OCI-LY3 (cell line): ENCODE results near the gene TMEM184B.

Experiments used
- CTCF ChIP-seq: fragments of 200-600, 300-600 bp; sonication (generic); IDR thresholded peaks from 2 replicates; pipeline ENCODE4 v1.5.1; 2014; ENCODE audit warnings: antibody characterized with exemption, low read length, low read depth
- EZH2phosphoT487 ChIP-seq: fragments of 200-600 bp; shearing (Covaris generic); IDR thresholded peaks from 2 replicates; pipeline ENCODE4 v1.6.1; 2018; ENCODE audit warnings: antibody characterized with exemption, mixed run types, low read depth

- TF ChIP-seq CTCF (no peak), EZH2phosphoT487 (no peak)
Measured at GRCh38 chr22:38255697-38256096, 17.1 kb downstream of the TMEM184B start.
